GM10266 (cell line): ENCODE results near the gene STT3B.

ENCODE experiments used
- DNase-seq: peaks from one replicate; pipeline ENCODE4 v3.0.0; 2012; ENCODE audit errors: extremely low spot score
- TF ChIP-seq, protein P1 (sequence below): IDR thresholded peaks from 2 replicates; pipeline ENCODE4 v1.5.1; 2012; ENCODE audit warnings: mild to moderate bottlenecking, low read depth; ENCODE audit not compliant: control insufficient read depth, insufficient read depth; ENCODE audit errors: missing control alignments

Gene STT3B

DNA sequence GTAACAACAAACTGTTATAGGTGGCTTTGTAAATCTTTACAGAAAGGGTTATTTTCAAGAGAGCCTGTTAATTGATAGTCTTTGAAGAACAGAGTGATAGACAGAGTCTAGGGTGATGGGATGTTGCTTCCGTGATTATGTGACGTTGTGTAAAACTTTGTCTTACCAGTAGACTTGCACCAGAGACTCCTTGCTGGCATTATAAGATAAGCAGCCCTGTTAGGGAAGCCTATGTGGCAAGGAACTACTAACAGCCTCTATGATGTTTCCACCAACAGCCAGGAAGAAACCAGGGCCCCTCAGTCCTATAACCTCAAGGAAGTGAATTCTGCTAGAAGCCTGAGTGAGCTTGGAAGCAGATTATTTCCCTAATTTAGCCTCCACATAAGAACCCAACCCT, 18.9 kb downstream of the STT3B start:
- no peak for DNase-seq
- TF ChIP-seq, protein P1, sequence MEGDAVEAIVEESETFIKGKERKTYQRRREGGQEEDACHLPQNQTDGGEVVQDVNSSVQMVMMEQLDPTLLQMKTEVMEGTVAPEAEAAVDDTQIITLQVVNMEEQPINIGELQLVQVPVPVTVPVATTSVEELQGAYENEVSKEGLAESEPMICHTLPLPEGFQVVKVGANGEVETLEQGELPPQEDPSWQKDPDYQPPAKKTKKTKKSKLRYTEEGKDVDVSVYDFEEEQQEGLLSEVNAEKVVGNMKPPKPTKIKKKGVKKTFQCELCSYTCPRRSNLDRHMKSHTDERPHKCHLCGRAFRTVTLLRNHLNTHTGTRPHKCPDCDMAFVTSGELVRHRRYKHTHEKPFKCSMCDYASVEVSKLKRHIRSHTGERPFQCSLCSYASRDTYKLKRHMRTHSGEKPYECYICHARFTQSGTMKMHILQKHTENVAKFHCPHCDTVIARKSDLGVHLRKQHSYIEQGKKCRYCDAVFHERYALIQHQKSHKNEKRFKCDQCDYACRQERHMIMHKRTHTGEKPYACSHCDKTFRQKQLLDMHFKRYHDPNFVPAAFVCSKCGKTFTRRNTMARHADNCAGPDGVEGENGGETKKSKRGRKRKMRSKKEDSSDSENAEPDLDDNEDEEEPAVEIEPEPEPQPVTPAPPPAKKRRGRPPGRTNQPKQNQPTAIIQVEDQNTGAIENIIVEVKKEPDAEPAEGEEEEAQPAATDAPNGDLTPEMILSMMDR = no peak

DNA sequence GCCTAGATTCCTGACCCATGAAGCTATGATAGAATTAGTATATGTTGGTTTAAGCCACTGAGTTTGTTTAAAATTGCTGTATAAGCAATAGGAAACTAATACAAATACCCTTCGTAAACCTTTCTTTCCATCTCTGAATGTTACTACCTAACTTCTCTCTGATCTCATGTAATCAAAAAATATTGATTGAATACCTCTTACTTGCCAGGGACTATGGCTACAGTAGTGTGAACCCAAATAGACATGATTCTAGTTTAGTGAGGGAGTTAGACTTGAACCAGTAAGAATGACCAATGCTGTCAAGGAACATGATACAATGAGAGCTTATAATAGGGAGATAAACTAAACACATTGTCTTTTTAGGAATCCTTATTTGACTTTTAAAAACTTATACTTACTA, 19.4 kb downstream of the STT3B start:
- DNase-seq = no peak
- TF ChIP-seq, protein P1 = no peak

DNA sequence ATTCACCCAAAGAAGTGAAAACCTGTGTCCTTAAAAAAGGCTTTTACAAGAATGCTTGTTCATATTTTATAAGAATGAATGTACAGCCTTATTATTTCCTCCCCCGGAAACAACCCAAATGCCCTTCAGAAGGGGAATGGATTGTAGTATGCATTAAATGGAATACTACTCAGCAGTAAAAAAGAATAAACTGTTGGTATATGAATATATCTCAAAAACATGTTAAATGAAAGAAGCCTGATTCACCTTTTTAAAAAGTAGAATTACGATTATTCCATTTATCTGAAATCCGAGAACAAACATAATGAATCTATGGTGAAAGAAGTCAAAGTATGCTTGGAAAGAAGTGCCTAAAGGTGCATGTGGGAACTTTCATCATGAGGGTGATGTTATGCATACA, 20.5 kb downstream of the STT3B start:
- TF ChIP-seq, protein P1 = no peak
- DNase-seq = no peak

DNA sequence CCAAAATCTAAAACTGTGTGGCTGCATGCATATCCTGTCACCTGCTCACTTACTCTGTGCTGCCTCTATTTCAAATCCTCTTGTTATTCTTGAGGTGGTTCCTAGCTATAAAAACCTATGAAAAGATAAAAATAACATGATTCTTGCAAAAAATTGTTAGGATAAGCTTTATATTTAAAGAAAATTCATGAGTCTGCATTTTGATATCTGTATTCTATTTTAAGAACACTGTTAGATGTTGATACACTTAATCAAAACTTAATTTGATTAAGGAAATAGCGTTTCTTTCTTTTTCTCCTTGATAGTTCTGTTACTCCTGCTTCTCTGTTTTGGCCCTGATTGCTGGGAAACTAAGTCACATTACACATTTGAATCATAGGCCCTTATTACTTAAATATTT, 22.5 kb downstream of the STT3B start:
- TF ChIP-seq, protein P1 = no peak
- no peak for DNase-seq

DNA sequence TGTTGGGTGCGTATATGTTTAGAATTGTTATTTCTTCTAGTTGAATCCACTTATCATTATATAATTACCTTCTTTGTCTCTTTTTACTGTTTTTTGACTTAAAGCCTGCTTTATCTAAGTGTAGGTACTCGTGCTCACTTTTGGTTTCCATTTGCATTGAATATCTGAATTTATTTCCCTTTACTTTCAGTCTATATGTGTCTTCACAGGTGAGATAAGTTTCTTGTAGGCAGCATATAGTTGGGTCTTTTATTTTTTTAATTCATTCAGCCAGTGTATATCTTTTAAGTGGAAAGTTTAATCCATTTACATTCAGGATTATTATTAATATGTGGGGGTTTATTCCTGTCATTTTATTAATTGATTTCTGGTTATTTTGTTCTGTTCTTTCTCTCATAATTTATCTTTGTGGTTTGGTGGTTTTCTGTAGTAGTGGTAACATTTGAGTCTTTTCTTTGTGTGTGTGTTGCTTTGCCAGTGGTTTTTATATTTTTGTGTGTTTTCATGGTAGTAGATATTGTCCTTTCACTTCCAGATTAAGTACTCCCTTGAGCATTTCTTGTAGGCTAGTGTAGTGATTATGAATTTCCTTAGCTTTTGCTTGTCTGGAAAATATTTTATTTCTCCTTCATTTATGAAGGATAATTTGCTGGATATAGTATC, 27.3 kb downstream of the STT3B start:
- DNase-seq = no peak
- TF ChIP-seq, protein P1 = no peak

DNA sequence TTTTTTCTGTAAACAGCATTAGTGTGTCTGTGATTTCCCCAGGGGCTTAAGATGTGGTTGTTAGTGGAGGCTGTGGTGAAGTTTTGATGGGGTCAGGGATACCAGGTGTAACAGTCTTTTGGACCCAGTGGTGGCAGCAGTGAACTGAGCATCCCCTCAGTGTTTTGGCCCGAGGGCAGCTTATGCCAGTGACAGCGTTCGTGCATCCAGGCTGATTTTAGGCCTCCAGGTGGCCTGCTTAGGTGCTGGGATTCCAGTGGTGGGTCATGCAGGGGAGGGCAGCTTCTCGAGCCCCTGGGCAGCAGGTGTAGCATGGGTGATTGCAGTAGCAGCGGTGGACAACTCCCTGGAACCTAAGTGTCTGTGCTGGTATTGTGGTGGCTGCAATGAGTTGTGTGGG, 29.2 kb downstream of the STT3B start:
- DNase-seq = no peak
- TF ChIP-seq, protein P1 = no peak

DNA sequence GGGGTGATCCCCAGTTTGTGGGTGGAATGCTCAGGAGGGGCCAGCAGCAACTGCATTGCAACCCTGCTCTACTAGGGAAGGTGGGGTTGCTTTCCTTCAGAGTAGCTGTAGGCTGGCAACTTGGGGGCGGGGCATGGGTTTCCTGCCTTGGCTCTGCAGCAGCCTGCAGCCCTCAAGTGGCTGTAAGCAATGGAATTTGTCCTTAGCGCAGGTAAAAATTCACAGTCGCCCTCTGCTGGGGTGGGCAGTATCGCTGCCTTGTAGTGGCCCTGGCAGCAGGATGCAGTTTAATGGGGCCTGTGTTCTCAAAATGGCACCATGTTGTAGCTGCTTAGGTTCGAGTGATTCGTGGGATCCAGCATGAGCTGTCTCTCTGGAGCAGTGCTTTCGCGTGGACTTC, 29.8 kb downstream of the STT3B start:
- TF ChIP-seq, protein P1 = no peak
- no peak for DNase-seq
